HepG2 (cell line): ENCODE measurements around the gene TMEM87B. TPM values are rescaled to one million over a fixed set of nuclear protein-coding genes. Genes with fewer than 3 reads are reported as not detected.

Experiments
- HOXD1 ChIP-seq: sonication (generic); formaldehyde crosslinking; IDR thresholded peaks from 2 replicates; pipeline ENCODE4 v1.5.0; 2020; ENCODE audit warnings: missing genetic modification reagents
- MLXIP ChIP-seq: sonication (generic); formaldehyde crosslinking; IDR thresholded peaks from 2 replicates; pipeline ENCODE4 v1.9.0; 2021; ENCODE audit warnings: missing genetic modification reagents, borderline replicate concordance
- PLRG1 ChIP-seq: fragments of 450-650 bp; conservative IDR thresholded peaks from 2 replicates; pipeline ENCODE4 v1.6.1; 2016
- PRDM15 ChIP-seq: sonication (generic); formaldehyde crosslinking; IDR thresholded peaks from 2 replicates; pipeline ENCODE4 v1.4.0; 2020; ENCODE audit warnings: missing genetic modification reagents
- REL ChIP-seq: sonication (generic); formaldehyde crosslinking; conservative IDR thresholded peaks from 2 replicates; pipeline ENCODE4 v1.8.0; 2022; ENCODE audit warnings: mild to moderate bottlenecking, missing genetic modification reagents, moderate library complexity
- SRSF4 ChIP-seq: fragments of 200-400 bp; formaldehyde crosslinking; IDR thresholded peaks from one replicate; pipeline ENCODE4 v1.6.1; 2018; ENCODE audit warnings: mild to moderate bottlenecking, low read depth, low read length, moderate library complexity; ENCODE audit not compliant: poor library complexity, severe bottlenecking
- TCF7L2 ChIP-seq: IDR thresholded peaks from 2 replicates; pipeline ENCODE4 v1.6.1; 2011; ENCODE audit warnings: mild to moderate bottlenecking, low read depth, low read length, moderate library complexity
- ZEB1 ChIP-seq: IDR thresholded peaks from 2 replicates; pipeline ENCODE4 v1.6.1; 2012; ENCODE audit warnings: mild to moderate bottlenecking, low read depth, inconsistent platforms; ENCODE audit not compliant: insufficient replicate concordance
- ZFP90 ChIP-seq: sonication (generic); formaldehyde crosslinking; IDR thresholded peaks from 2 replicates; pipeline ENCODE4 v1.8.0; 2022; ENCODE audit warnings: missing genetic modification reagents, mild to moderate bottlenecking, inconsistent platforms, borderline replicate concordance
- ZNF414 ChIP-seq: sonication (generic); formaldehyde crosslinking; IDR thresholded peaks from 2 replicates; pipeline ENCODE4 v1.5.0; 2020; ENCODE audit warnings: missing genetic modification reagents
- ZNF563 ChIP-seq: sonication (generic); formaldehyde crosslinking; IDR thresholded peaks from 2 replicates; pipeline ENCODE4 v1.8.0; 2022; ENCODE audit warnings: mild to moderate bottlenecking, moderate library complexity, missing genetic modification reagents
- ZNF605 ChIP-seq: sonication (generic); formaldehyde crosslinking; IDR thresholded peaks from 2 replicates; pipeline ENCODE4 v1.8.0; 2022; ENCODE audit warnings: mild to moderate bottlenecking, missing genetic modification reagents
- ZNF703 ChIP-seq: sonication (generic); formaldehyde crosslinking; IDR thresholded peaks from 2 replicates; pipeline ENCODE4 v1.5.1; 2020; ENCODE audit warnings: missing genetic modification reagents, mild to moderate bottlenecking, moderate library complexity, borderline replicate concordance
- polyA plus RNA-seq, 8 experiments: library from polyadenylated mRNA; depleted of rRNA in 3 of 8; stranded (reverse) in 7 of 8; unstranded in 1 of 8; fragments of >200 nt; fragmentation: Illumina TruSeq in 4 of 8; extraction: Trizol in 4 of 8; gene quantifications; 2 replicates each; pipeline versions ENCODE4 v1.2.1 to v1.2.3, GENCODE V29; 2011 to 2016; ENCODE audit warnings: low read depth in 4 of 8, missing spikeins in 1 of 8, mixed read lengths in 1 of 8; ENCODE audit not compliant: insufficient read depth in 1 of 8
- total RNA-seq, 5 experiments: library from RNA; depleted of rRNA; stranded (reverse); fragments of >200 nt; fragmentation: Illumina TruSeq; extraction: Trizol; gene quantifications; 2 replicates each; pipeline ENCODE4 v1.2.3, GENCODE V29; 2016; ENCODE audit warnings: low read depth in 1 of 5
- TF ChIP-seq, protein P1 (sequence below): IDR thresholded peaks from 2 replicates; pipeline ENCODE4 v1.6.1; 2016; ENCODE audit warnings: low read depth, borderline replicate concordance
- TF ChIP-seq, protein P2 (sequence below): IDR thresholded peaks from 2 replicates; pipeline ENCODE4 v1.6.1; 2016; ENCODE audit warnings: low read depth, missing genetic modification reagents, missing compliant biosample characterization

The TMEM87B gene
- total and polyA plus RNA-seq, 2 of the 13 experiments (the other 11 are each of a cell fraction or from before 2014, with no cell fraction given): 15.1 to 16.2 TPM

- no peak for TF ChIP-seq PRDM15
- no peak for TF ChIP-seq PLRG1
- TF ChIP-seq REL (CRISPR knock-in tag): no peak
- no peak for TF ChIP-seq ZEB1
- TF ChIP-seq, protein P1, sequence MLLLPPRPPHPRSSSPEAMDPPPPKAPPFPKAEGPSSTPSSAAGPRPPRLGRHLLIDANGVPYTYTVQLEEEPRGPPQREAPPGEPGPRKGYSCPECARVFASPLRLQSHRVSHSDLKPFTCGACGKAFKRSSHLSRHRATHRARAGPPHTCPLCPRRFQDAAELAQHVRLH (CRISPR knock-in tag): no peak
- TF ChIP-seq, protein P2, sequence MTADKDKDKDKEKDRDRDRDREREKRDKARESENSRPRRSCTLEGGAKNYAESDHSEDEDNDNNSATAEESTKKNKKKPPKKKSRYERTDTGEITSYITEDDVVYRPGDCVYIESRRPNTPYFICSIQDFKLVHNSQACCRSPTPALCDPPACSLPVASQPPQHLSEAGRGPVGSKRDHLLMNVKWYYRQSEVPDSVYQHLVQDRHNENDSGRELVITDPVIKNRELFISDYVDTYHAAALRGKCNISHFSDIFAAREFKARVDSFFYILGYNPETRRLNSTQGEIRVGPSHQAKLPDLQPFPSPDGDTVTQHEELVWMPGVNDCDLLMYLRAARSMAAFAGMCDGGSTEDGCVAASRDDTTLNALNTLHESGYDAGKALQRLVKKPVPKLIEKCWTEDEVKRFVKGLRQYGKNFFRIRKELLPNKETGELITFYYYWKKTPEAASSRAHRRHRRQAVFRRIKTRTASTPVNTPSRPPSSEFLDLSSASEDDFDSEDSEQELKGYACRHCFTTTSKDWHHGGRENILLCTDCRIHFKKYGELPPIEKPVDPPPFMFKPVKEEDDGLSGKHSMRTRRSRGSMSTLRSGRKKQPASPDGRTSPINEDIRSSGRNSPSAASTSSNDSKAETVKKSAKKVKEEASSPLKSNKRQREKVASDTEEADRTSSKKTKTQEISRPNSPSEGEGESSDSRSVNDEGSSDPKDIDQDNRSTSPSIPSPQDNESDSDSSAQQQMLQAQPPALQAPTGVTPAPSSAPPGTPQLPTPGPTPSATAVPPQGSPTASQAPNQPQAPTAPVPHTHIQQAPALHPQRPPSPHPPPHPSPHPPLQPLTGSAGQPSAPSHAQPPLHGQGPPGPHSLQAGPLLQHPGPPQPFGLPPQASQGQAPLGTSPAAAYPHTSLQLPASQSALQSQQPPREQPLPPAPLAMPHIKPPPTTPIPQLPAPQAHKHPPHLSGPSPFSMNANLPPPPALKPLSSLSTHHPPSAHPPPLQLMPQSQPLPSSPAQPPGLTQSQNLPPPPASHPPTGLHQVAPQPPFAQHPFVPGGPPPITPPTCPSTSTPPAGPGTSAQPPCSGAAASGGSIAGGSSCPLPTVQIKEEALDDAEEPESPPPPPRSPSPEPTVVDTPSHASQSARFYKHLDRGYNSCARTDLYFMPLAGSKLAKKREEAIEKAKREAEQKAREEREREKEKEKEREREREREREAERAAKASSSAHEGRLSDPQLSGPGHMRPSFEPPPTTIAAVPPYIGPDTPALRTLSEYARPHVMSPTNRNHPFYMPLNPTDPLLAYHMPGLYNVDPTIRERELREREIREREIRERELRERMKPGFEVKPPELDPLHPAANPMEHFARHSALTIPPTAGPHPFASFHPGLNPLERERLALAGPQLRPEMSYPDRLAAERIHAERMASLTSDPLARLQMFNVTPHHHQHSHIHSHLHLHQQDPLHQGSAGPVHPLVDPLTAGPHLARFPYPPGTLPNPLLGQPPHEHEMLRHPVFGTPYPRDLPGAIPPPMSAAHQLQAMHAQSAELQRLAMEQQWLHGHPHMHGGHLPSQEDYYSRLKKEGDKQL (CRISPR knock-in tag): no peak
- no peak for TF ChIP-seq ZNF414 (CRISPR knock-in tag)
- 0 out of 2 replicates have a peak, but pooled peaks have one; percentile 25 for TF ChIP-seq ZFP90
- no peak for TF ChIP-seq ZNF605 (CRISPR knock-in tag)
- no peak for TF ChIP-seq TCF7L2
- TF ChIP-seq MLXIP (CRISPR knock-in tag): no peak
- no peak for TF ChIP-seq ZNF703 (CRISPR knock-in tag)
- peak; percentile 23; the same call in 1 of the 2 replicates for TF ChIP-seq ZNF563 (CRISPR knock-in tag)
- no peak for TF ChIP-seq SRSF4
- no peak for TF ChIP-seq HOXD1
These were observed 83.3 kb downstream of the TMEM87B start, which contains the start of gene FBLN7 (continued) for GRCh38 chr2:112138159-112139032.
